ENCODE results near the gene APC.

DNA sequence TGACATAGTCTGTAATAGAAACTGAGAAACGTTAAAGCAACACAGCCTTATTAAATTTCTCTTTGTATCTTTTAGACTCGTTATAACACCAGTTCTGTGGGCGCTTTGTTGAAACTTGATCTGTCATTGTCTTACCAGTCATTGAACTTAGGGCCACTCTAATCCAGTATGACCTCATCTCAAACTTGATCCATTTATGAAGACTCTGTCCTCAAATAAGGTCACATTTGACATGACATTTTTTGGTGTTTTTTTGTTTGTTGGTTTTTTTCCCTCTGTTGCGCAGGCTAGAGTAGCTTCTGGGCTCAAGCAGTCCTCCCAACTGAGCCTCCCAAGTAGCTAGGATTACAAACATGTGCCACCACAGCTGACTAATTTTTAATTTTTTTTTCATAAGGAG, 5.9 kb downstream of the APC start:
- TF ChIP-seq, protein P1, sequence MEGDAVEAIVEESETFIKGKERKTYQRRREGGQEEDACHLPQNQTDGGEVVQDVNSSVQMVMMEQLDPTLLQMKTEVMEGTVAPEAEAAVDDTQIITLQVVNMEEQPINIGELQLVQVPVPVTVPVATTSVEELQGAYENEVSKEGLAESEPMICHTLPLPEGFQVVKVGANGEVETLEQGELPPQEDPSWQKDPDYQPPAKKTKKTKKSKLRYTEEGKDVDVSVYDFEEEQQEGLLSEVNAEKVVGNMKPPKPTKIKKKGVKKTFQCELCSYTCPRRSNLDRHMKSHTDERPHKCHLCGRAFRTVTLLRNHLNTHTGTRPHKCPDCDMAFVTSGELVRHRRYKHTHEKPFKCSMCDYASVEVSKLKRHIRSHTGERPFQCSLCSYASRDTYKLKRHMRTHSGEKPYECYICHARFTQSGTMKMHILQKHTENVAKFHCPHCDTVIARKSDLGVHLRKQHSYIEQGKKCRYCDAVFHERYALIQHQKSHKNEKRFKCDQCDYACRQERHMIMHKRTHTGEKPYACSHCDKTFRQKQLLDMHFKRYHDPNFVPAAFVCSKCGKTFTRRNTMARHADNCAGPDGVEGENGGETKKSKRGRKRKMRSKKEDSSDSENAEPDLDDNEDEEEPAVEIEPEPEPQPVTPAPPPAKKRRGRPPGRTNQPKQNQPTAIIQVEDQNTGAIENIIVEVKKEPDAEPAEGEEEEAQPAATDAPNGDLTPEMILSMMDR (conservative IDR thresholded peaks at IDR 0.05 in 1 of 2, IDR thresholded peaks at IDR 0.05 in 1 of 2; ENCODE audit: extremely low read depth in 1 of 2, insufficient read depth in 1 of 2, low read depth in 1 of 2, low read length in 2 of 2), result no peak
- no peak for TF ChIP-seq EZH2 (IDR thresholded peaks at IDR 0.05; ENCODE audit: borderline replicate concordance, low read length)
